GM21390 (cell line): Measurements from ENCODE around the gene MCF2L.

ENCODE experiments used
- ATAC-seq: cut with Tn5 transposase; IDR thresholded peaks from one replicate; pipeline ENCODE4 v1.9.1; 2021; ENCODE audit not compliant: unreplicated experiment

The MCF2L gene

GRCh38 chr13:113140677-113141600 lies 171.9 kb downstream of the MCF2L start:
- ATAC-seq: no peak

GRCh38 chr13:113141601-113141970 lies 172.6 kb downstream of the MCF2L start:
- no peak for ATAC-seq

- no peak for ATAC-seq
Observed at GRCh38 chr13:113142876-113143275, 173.9 kb downstream of the MCF2L start.

GRCh38 chr13:113143466-113144254 lies 174.6 kb downstream of the MCF2L start:
- no peak for ATAC-seq

GRCh38 chr13:113144255-113144629 lies 175.2 kb downstream of the MCF2L start:
- ATAC-seq: no peak

- ATAC-seq: no peak
Observed at GRCh38 chr13:113145496-113145895, 176.5 kb downstream of the MCF2L start.

- no peak for ATAC-seq
Observed at GRCh38 chr13:113145911-113146598, 177.0 kb downstream of the MCF2L start.

GRCh38 chr13:113146750-113147149 lies 177.7 kb downstream of the MCF2L start:
- no peak for ATAC-seq

GRCh38 chr13:113147206-113147605 lies 178.2 kb downstream of the MCF2L start:
- ATAC-seq: no peak

- ATAC-seq: no peak
Observed at GRCh38 chr13:113148407-113148806, 179.4 kb downstream of the MCF2L start.

GRCh38 chr13:113148940-113149503 lies 180.0 kb downstream of the MCF2L start:
- ATAC-seq: no peak
